ENCODE results near the gene SMPDL3A. TPM values are rescaled to one million over a fixed set of nuclear protein-coding genes. Genes with fewer than 3 reads are reported as not detected.

The SMPDL3A gene
- total and polyA plus RNA-seq, 9 of the 15 experiments (the other 6 are each of a cell fraction or from before 2014, with no cell fraction given) = 0.14 to 0.91 (median 0.54) TPM

DNA sequence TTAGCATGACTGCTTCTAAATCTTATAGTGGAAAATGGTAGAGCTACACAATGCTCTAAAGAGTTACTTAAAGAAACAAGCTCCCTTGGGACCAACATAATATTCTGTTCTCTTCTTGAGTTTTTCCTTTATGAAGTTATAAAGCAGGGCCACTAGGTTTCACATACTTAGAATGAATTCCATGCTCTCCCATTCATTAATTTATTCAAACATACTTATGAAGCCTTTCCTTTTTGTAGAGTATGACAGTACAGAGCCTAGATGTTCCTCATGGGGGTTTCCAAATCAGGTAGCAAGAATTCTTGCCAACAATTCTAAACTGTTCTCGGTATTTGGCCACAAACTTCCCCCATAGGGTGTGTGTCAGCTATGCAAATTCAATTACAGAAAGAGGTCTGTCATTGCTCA lies 30.1 kb upstream of the SMPDL3A start:
- 0% methylated on average over 1 of the region's 1 CpG for WGBS (ENCODE audit: insufficient coverage, low coverage, missing lambda C conversion rate)
- Histone ChIP-seq H2AFZ (ENCODE audit: low read depth, low read length) (no peak overlapping the region), H3K9me3 (replicated peaks; ENCODE audit: control insufficient read depth, insufficient read depth, low read depth, low read length) (no peaks in the 10 kb centered on the region), H3K9me1 (ENCODE audit: control insufficient read depth, insufficient read depth, low read length) (no peaks in the 10 kb centered on the region), H3K4me2 (ENCODE audit: insufficient read depth, low read length) (no peak overlapping the region), H3K36me3 (ENCODE audit: control insufficient read depth, insufficient read depth, low read length) (no peaks in the 10 kb centered on the region), H3K27ac (ENCODE audit: extremely low read depth, low read depth, low read length) (no peak overlapping the region), H3K4me1 (replicated peaks in 1 of 2; ENCODE audit: control insufficient read depth in 2 of 2, insufficient read depth in 2 of 2, low read length in 2 of 2) (no peaks in the 10 kb centered on the region), H4K20me1 (replicated peaks; ENCODE audit: control insufficient read depth, insufficient read depth, low read length) (no peaks in the 10 kb centered on the region), H3K27me3 (ENCODE audit: control insufficient read depth in 2 of 2, insufficient read depth in 2 of 2, low read length in 2 of 2) (no peaks in the 10 kb centered on the region), H3K4me3 (no peak overlapping the region), H3K9ac (ENCODE audit: insufficient read depth in 1 of 2, low read depth in 2 of 2, low read length in 2 of 2) (no peak overlapping the region), H3K79me2 (ENCODE audit: control insufficient read depth, insufficient read depth, low read length) (no peaks in the 10 kb centered on the region)
- FAIRE-seq (no peak), ATAC-seq (no peak), DNase-seq (ENCODE audit: extremely low read depth in 1 of 4, low spot score in 3 of 4) (no peak)
- no peak for TF ChIP-seq CHD4 (IDR thresholded peaks at IDR 0.05; ENCODE audit: insufficient read depth, insufficient replicate concordance, low read depth, low read length, poor library complexity, severe bottlenecking)
- TF ChIP-seq, protein P1, sequence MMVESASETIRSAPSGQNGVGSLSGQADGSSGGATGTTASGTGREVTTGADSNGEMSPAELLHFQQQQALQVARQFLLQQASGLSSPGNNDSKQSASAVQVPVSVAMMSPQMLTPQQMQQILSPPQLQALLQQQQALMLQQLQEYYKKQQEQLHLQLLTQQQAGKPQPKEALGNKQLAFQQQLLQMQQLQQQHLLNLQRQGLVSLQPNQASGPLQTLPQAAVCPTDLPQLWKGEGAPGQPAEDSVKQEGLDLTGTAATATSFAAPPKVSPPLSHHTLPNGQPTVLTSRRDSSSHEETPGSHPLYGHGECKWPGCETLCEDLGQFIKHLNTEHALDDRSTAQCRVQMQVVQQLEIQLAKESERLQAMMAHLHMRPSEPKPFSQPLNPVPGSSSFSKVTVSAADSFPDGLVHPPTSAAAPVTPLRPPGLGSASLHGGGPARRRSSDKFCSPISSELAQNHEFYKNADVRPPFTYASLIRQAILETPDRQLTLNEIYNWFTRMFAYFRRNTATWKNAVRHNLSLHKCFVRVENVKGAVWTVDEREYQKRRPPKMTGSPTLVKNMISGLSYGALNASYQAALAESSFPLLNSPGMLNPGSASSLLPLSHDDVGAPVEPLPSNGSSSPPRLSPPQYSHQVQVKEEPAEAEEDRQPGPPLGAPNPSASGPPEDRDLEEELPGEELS (CRISPR knock-in tag; IDR thresholded peaks at IDR 0.05; ENCODE audit: borderline replicate concordance) = no peak
- TF ChIP-seq ZFX (CRISPR knock-in tag; IDR thresholded peaks at IDR 0.05) = no peak
- TF ChIP-seq SETDB1 (IDR thresholded peaks at IDR 0.05; ENCODE audit: low read length) = no peak
- no peak for TF ChIP-seq ESRRA (IDR thresholded peaks at IDR 0.05; ENCODE audit: borderline replicate concordance, low read depth)
- TF ChIP-seq, protein P2, sequence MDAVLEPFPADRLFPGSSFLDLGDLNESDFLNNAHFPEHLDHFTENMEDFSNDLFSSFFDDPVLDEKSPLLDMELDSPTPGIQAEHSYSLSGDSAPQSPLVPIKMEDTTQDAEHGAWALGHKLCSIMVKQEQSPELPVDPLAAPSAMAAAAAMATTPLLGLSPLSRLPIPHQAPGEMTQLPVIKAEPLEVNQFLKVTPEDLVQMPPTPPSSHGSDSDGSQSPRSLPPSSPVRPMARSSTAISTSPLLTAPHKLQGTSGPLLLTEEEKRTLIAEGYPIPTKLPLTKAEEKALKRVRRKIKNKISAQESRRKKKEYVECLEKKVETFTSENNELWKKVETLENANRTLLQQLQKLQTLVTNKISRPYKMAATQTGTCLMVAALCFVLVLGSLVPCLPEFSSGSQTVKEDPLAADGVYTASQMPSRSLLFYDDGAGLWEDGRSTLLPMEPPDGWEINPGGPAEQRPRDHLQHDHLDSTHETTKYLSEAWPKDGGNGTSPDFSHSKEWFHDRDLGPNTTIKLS (IDR thresholded peaks at IDR 0.05; ENCODE audit: borderline replicate concordance, low read depth) = no peak
- ChIA-PET CTCF (ENCODE audit: low intra/inter-chr PET ratio) (no interaction called here), POLR2A (no interaction called here)
- BruUV-seq (replicated peaks) = no TSS peak
- intact Hi-C loops (cut with micrococcal nuclease) = no loop called here
- in situ Hi-C loops (cut with MboI) = no loop called here
